Non-pigmented ciliary epithelial cell (primary cell): ENCODE results near the gene FAHD2B.
"Not testable (repeated sequence)": the region's sequence is repeated elsewhere in the genome, so short reads cannot be mapped to it uniquely, and the experiment has no call there.

ENCODE experiments used
- DNase-seq: peaks from one replicate; pipeline ENCODE4 v3.0.0-alpha.2; 2010; ENCODE audit warnings: low read depth

Gene FAHD2B

DNA sequence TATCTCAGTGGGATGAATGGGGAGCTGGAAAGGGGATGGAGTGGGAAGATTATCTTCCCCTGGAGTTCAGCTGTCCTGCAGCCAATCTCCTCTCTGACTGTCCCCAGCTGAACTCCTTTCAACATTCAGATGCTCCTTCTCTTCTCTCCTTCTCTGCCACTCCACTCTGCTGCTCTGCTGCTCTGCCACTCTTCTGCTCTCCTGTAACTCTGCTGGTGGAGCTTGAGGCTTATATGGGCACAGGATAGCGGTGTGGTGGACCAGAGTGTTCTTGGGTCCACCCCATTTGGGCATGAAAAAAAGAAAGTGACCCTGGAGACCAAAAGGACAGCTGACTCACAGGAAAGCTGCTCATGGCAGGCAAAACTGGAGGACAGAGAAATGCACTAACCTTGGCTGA, 26.6 kb downstream of the FAHD2B start:
- no peak for DNase-seq

DNA sequence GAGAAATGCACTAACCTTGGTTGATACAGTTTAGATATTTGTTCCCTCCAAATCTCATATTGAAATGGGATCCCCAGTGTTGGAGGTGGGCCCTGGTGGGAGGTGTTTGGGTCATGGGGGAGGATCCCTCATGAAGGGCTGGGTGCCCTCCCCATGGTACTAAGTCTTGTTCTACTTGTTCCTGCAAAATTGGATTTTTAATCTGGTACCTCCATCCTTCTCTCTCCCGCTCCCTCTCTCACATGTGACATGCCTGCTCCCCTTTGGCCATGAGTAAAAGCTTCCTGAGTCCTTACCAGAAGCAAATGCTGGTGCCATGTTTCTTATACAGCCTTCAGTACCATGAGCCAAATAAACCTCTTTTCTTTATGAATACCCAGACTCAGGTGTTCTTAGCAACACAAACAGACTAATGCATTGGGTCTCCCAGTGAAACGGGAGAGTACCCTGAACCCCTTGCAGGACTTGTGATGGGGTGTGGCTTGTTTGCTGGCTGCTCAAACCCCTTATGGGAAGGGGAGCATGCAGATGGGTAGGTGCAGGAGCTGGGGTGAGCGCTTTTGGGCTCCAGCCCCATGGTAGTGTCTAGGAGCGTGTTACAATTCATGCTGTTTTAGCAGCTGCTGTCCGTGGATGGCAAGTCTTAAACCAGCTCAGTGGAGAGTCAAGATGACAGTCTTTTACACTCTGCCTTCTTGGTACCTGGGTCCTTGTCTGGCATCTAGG, 27.2 kb downstream of the FAHD2B start:
- no peak for DNase-seq

DNA sequence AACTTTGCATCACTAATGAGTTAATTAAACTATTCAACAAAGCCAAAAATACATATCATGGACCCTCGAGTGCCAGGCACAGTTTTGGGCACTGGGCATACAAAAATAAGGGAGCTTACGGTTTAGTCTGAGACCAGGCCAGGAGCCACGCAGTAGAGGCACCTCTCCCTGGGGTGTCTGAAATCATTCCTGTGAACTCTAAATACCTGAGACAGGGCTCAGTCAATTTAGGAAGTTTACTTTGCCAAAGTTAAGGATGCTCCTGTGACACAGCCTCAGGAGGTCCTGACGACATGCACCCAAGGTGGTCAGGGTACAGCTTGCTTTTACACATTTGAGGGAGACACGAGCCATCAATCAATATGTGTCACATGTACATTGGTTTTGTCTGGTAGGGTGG, 28.7 kb downstream of the FAHD2B start:
- not testable (repeated sequence) for DNase-seq

DNA sequence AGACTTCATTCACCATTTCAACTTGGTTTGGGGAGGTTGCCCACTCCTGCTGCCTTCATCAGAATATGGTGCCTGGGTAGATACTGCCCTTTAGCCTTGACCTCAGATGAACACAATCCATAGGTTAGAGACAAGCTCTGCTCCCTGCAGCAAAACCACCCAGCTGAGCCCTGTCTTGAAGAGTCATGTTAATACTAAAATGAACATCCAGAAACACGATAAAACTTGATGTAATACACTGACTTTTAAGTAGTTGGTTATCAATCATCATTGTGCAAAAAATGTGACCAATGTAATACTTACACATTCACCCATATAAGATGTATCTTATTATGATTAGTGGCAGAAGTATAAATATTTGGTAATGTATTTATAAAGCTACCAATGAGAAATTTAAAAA, 32.7 kb downstream of the FAHD2B start:
- not testable (repeated sequence) for DNase-seq

DNA sequence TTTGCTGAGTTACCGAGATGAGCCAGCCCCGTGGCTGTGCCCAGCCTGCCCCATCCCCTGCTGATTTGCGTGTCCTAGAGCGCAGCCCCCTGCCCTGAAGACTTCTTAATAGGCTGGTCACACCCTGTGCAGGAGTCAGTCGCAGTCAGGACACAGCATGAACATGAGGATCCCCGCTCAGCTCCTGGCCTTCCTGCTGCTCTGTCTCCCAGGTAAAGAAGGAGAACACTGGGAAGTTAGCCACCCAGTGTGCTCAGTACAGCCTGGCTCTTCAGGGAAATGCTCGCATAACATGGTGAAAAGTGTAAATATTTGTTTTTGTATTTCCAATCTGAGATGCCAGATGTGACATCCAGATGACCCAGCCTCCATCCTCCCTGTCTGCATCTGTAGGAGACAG, 34.9 kb downstream of the FAHD2B start:
- DNase-seq = not testable (repeated sequence)

DNA sequence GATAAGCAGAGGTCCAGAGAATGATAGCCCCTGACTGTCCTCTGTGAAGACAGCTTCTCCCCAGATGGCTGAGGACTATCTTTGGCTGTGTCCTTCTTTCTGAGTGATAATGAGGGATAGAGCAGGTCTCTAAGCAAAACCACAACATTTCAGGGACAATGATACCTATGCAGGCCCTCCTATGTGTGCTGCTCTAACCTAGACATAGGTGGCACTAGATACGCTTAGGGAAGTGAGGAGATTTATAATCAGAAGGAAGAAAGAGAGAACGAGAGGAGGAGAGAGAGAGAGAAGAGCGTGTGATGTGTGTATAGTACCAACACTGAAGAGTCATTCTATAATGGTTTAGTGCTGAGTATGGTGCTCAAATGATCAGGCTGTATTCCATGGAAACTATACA, 38.5 kb downstream of the FAHD2B start:
- not testable (repeated sequence) for DNase-seq

DNA sequence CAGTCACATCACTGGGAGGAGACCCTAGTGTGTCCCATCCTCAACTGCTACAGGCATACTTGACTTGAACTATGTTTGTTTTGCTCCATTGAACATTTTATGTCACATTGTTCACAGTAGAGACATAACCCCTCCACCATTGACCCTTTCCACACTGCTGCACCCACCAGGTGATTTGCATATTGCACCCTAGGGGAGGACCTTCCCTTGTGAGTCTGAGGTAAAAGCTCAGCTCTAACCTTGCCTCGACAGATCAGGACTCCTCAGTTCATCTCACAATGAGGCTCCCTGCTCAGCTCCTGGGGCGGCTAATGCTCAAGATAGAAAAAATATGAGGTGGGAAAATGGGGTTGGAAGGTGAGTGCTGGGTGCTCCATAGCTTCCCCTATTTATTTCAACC, 44.6 kb downstream of the FAHD2B start:
- not testable (repeated sequence) for DNase-seq

DNA sequence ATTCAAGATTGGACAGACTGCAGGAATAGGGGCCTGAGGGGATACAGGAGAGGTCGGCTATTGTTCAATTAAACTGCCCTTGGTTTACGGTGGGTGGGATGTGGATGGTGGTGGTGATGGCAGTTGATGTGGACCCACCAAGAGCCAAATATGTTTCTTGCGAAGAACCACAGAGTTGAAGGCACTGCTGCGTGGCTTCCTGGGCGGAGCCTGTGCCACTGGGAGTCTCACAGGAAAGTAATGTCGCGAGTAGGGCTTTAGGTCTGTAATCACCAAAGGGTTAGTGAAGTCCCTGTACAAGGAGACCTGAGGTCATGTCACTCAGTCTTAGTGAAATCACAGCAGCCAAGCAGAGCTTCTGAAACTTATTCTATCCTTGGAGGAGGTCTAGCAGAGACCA, 46.2 kb downstream of the FAHD2B start:
- not testable (repeated sequence) for DNase-seq

DNA sequence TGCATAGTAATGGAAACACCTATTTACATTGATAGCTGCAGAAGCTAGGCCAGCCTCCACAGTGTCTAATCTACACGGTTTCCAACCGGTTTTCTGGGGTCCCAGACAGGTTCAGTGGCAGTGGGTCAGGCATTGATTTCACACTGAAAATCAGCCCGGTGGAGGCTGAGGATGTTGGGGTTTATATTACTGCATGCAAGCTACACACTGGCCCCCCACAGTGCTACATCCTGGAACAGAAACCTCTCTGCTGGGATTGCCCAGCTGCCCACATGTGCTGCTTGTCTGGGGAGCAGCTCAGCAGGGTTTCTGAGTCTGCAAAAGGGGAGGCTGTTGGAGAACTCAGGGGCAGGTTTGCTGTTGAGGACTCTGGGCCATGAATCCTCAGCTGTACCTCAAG, 48.0 kb downstream of the FAHD2B start:
- DNase-seq = not testable (repeated sequence)

DNA sequence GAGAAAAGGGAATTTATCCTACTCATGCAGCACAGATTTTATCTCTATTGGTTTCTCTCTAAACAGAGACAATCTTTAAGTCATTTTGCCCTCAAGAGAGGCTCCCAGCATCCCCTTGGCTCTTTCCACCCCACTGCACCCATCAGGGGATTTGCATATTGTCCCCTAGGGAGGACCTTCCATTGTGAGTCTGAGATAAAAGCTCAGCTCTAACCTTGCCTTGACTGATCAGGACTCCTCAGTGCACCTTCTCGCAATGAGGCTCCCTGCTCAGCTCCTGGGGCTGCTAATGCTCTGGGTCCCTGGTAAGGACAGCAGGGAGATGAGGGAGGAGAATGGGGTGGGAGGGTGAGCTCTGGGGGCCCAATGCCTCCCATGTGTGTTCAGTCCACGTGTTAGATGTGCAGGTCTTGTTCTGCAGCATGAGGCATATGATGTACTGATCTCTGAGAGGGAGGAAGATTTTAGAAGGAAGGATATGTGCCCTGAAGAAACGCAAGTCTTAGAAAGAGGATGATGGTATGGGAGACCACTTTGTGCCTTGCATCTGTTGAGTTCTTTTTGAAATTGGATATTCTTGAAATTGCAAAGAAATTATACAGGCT, 48.7 kb downstream of the FAHD2B start:
- DNase-seq = not testable (repeated sequence)
